ENCODE results near the gene LBHD2.

DNA sequence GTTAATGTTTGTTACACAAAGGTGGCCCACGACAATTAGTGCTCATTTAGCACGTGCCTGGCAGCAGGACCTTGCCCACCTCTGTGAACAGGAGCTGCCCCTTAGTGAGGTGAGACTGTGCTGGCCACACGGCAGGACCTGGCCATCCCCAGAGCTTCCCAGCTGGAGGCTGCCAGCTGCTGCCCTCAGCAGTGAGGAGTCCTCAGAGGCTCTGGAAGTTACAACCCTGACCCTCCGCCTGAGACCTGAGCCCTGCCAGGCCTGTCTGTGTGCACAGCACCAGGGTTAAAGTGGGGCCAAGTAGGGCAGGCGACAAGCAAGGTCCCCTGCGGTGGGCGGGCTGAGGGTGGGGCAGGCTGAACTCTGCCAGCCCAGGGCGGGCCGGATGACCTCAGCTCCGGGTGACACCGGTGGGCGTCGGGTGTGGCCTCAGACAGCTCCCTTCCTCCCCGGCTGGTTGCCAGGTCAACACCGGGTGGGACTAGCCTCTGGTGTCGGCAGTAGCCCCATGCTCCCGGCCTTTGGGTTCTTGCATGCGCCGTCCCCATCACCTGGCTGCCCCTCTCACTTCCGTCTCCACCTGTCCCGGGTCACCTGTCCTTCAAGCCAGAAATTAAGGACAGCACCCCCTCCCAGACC, 9.2 kb upstream of the LBHD2 start:
- TF ChIP-seq, protein P1, sequence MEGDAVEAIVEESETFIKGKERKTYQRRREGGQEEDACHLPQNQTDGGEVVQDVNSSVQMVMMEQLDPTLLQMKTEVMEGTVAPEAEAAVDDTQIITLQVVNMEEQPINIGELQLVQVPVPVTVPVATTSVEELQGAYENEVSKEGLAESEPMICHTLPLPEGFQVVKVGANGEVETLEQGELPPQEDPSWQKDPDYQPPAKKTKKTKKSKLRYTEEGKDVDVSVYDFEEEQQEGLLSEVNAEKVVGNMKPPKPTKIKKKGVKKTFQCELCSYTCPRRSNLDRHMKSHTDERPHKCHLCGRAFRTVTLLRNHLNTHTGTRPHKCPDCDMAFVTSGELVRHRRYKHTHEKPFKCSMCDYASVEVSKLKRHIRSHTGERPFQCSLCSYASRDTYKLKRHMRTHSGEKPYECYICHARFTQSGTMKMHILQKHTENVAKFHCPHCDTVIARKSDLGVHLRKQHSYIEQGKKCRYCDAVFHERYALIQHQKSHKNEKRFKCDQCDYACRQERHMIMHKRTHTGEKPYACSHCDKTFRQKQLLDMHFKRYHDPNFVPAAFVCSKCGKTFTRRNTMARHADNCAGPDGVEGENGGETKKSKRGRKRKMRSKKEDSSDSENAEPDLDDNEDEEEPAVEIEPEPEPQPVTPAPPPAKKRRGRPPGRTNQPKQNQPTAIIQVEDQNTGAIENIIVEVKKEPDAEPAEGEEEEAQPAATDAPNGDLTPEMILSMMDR (IDR thresholded peaks at IDR 0.05): no peak
- no peak for TF ChIP-seq POLR2A (IDR thresholded peaks at IDR 0.05)
